ENCODE measurements around the gene ZSWIM3. TPM values are rescaled to one million over a fixed set of nuclear protein-coding genes. Genes with fewer than 3 reads are reported as not detected.

ZSWIM3 gene
- total and polyA plus RNA-seq, 2 donors (not counting 1 experiment from before 2014, with no cell fraction given): 3.6 to 7.6 TPM

- Histone ChIP-seq H3K4me3 (replicated peaks in 1 of 4; ENCODE audit: control extremely low read depth in 1 of 4, insufficient read depth in 1 of 4, low read depth in 3 of 4, low read length in 4 of 4) (peak overlapping the region; percentile 71 to 90 (median 79)), H4K20me1 (ENCODE audit: control insufficient read depth, extremely low read depth, insufficient read depth, low read length) (no peaks in the 10 kb centered on the region), H3K9me3 (ENCODE audit: control insufficient read depth, insufficient read depth, low read depth, low read length) (no peaks in the 10 kb centered on the region), H2AFZ (ENCODE audit: low read length) (no peak overlapping the region), H3K4me1 (ENCODE audit: control insufficient read depth, extremely low read depth, insufficient read depth, low read length) (peaks cover 21% of the 10 kb centered on the region), H3K9ac (ENCODE audit: insufficient read depth, low read length) (no peak overlapping the region), H3K4me2 (ENCODE audit: extremely low read depth, insufficient read depth, low read length) (peak overlapping the region; percentile 95), H3K27ac (ENCODE audit: insufficient read depth, low read length) (peak overlapping the region; percentile 90), H3K36me3 (ENCODE audit: control insufficient read depth, insufficient read depth, low read length) (peaks cover 7% of the 10 kb centered on the region), H3K79me2 (ENCODE audit: control insufficient read depth, insufficient read depth, low read length) (peaks cover 17% of the 10 kb centered on the region), H3K27me3 (ENCODE audit: control insufficient read depth, insufficient read depth, low read length) (no peaks in the 10 kb centered on the region)
- DNase-seq (ENCODE audit: low read depth in 2 of 2): peak; percentile 66 to 91
- TF ChIP-seq CTCF (conservative IDR thresholded peaks at IDR 0.05 in 1 of 2, IDR thresholded peaks at IDR 0.05 in 1 of 2; ENCODE audit: low read depth in 1 of 2, low read length in 2 of 2): no peak
- TF ChIP-seq EZH2 (IDR thresholded peaks at IDR 0.05; ENCODE audit: low read length, missing control alignments): no peak
Measured at GRCh38 chr20:45835825-45836224, 21.6 kb upstream of the ZSWIM3 start.

GRCh38 chr20:45836841-45837240 is 20.6 kb upstream of the ZSWIM3 start:
- no peak for TF ChIP-seq CTCF (conservative IDR thresholded peaks at IDR 0.05 in 1 of 2, IDR thresholded peaks at IDR 0.05 in 1 of 2; ENCODE audit: low read depth in 1 of 2, low read length in 2 of 2)
- TF ChIP-seq EZH2 (IDR thresholded peaks at IDR 0.05; ENCODE audit: low read length, missing control alignments): no peak
- DNase-seq (ENCODE audit: low read depth in 2 of 2): peak; percentile 35 to 42
- Histone ChIP-seq H3K4me3 (replicated peaks in 1 of 4; ENCODE audit: control extremely low read depth in 1 of 4, insufficient read depth in 1 of 4, low read depth in 3 of 4, low read length in 4 of 4) (peak overlapping the region in 2 of 4 experiments; percentile 20 to 49), H4K20me1 (ENCODE audit: control insufficient read depth, extremely low read depth, insufficient read depth, low read length) (no peaks in the 10 kb centered on the region), H2AFZ (ENCODE audit: low read length) (no peak overlapping the region), H3K4me2 (ENCODE audit: extremely low read depth, insufficient read depth, low read length) (peak overlapping the region; percentile 20), H3K27me3 (ENCODE audit: control insufficient read depth, insufficient read depth, low read length) (no peaks in the 10 kb centered on the region), H3K4me1 (ENCODE audit: control insufficient read depth, extremely low read depth, insufficient read depth, low read length) (peaks cover 21% of the 10 kb centered on the region), H3K27ac (ENCODE audit: insufficient read depth, low read length) (peak overlapping the region; percentile 1), H3K9ac (ENCODE audit: insufficient read depth, low read length) (no peak overlapping the region), H3K36me3 (ENCODE audit: control insufficient read depth, insufficient read depth, low read length) (peaks cover 13% of the 10 kb centered on the region), H3K79me2 (ENCODE audit: control insufficient read depth, insufficient read depth, low read length) (peaks cover 17% of the 10 kb centered on the region), H3K9me3 (ENCODE audit: control insufficient read depth, insufficient read depth, low read depth, low read length) (no peaks in the 10 kb centered on the region)

- DNase-seq (ENCODE audit: low read depth in 2 of 2): no peak
- no peaks in the 10 kb centered on the region for H4K20me1 ChIP-seq (ENCODE audit: control insufficient read depth, extremely low read depth, insufficient read depth, low read length)
- H3K27me3 ChIP-seq (ENCODE audit: control insufficient read depth, insufficient read depth, low read length): no peaks in the 10 kb centered on the region
- no peak overlapping the region for H3K27ac ChIP-seq (ENCODE audit: insufficient read depth, low read length)
- no peak overlapping the region for H3K4me2 ChIP-seq (ENCODE audit: extremely low read depth, insufficient read depth, low read length)
- H3K9ac ChIP-seq (ENCODE audit: insufficient read depth, low read length): no peak overlapping the region
- H3K4me3 ChIP-seq (replicated peaks in 1 of 4; ENCODE audit: control extremely low read depth in 1 of 4, insufficient read depth in 1 of 4, low read depth in 3 of 4, low read length in 4 of 4): no peak overlapping the region
- H3K79me2 ChIP-seq (ENCODE audit: control insufficient read depth, insufficient read depth, low read length): peaks cover 2% of the 10 kb centered on the region
- H2AFZ ChIP-seq (ENCODE audit: low read length): no peak overlapping the region
- no peaks in the 10 kb centered on the region for H3K9me3 ChIP-seq (ENCODE audit: control insufficient read depth, insufficient read depth, low read depth, low read length)
- peaks cover 7% of the 10 kb centered on the region for H3K4me1 ChIP-seq (ENCODE audit: control insufficient read depth, extremely low read depth, insufficient read depth, low read length)
- TF ChIP-seq CTCF (conservative IDR thresholded peaks at IDR 0.05 in 1 of 2, IDR thresholded peaks at IDR 0.05 in 1 of 2; ENCODE audit: low read depth in 1 of 2, low read length in 2 of 2) (no peak), EZH2 (IDR thresholded peaks at IDR 0.05; ENCODE audit: low read length, missing control alignments) (no peak)
- peaks cover 24% of the 10 kb centered on the region for H3K36me3 ChIP-seq (ENCODE audit: control insufficient read depth, insufficient read depth, low read length)
Measured at GRCh38 chr20:45840700-45841198, 16.7 kb upstream of the ZSWIM3 start.

Measured in fibroblast of lung (primary cell).